ENCODE measurements around the gene PRKCE. TPM values are rescaled to one million over a fixed set of nuclear protein-coding genes. Genes with fewer than 3 reads are reported as not detected.

Gene PRKCE
- total and polyA plus RNA-seq, 2 experiments from 2014 or later = 13.2 to 19.2 TPM

GRCh38 chr2:46181306-46181705 is 529.8 kb downstream of the PRKCE start:
- Histone ChIP-seq H3K4me1 (ENCODE audit: low read depth) (no peaks in the 10 kb centered on the region), H3K9me3 (ENCODE audit: low read depth) (no peaks in the 10 kb centered on the region), H3K27ac (no peak overlapping the region), H3K36me3 (no peaks in the 10 kb centered on the region), H3K4me3 (no peak overlapping the region), H3K27me3 (no peaks in the 10 kb centered on the region)
- no peak for DNase-seq (ENCODE audit: low read depth in 1 of 2, low spot score in 1 of 2)
- TF ChIP-seq CTCF (IDR thresholded peaks at IDR 0.05; ENCODE audit: low read depth, low read length) = no peak

- Histone ChIP-seq H3K27ac (no peak overlapping the region), H3K36me3 (no peaks in the 10 kb centered on the region), H3K27me3 (no peaks in the 10 kb centered on the region), H3K4me3 (no peak overlapping the region), H3K9me3 (ENCODE audit: low read depth) (no peaks in the 10 kb centered on the region), H3K4me1 (ENCODE audit: low read depth) (no peaks in the 10 kb centered on the region)
- TF ChIP-seq CTCF (IDR thresholded peaks at IDR 0.05; ENCODE audit: low read depth, low read length) = no peak
- DNase-seq (ENCODE audit: low read depth in 1 of 2, low spot score in 1 of 2) = no peak
Observed at GRCh38 chr2:46181789-46182530, 530.5 kb downstream of the PRKCE start.

GRCh38 chr2:46183426-46183825 is 532.0 kb downstream of the PRKCE start:
- no peak overlapping the region for H3K27ac ChIP-seq
- no peaks in the 10 kb centered on the region for H3K4me1 ChIP-seq (ENCODE audit: low read depth)
- TF ChIP-seq CTCF (IDR thresholded peaks at IDR 0.05; ENCODE audit: low read depth, low read length) = no peak
- no peaks in the 10 kb centered on the region for H3K36me3 ChIP-seq
- no peaks in the 10 kb centered on the region for H3K9me3 ChIP-seq (ENCODE audit: low read depth)
- H3K4me3 ChIP-seq = no peak overlapping the region
- DNase-seq (ENCODE audit: low read depth in 1 of 2, low spot score in 1 of 2) = no peak
- no peaks in the 10 kb centered on the region for H3K27me3 ChIP-seq

- Histone ChIP-seq H3K4me1 (ENCODE audit: low read depth) (no peaks in the 10 kb centered on the region), H3K27ac (no peak overlapping the region), H3K36me3 (no peaks in the 10 kb centered on the region), H3K27me3 (no peaks in the 10 kb centered on the region), H3K9me3 (ENCODE audit: low read depth) (no peaks in the 10 kb centered on the region), H3K4me3 (no peak overlapping the region)
- TF ChIP-seq CTCF (IDR thresholded peaks at IDR 0.05; ENCODE audit: low read depth, low read length) = peak; percentile 10
- DNase-seq (ENCODE audit: low read depth in 1 of 2, low spot score in 1 of 2) = no peak
Observed at GRCh38 chr2:46184794-46185583, 533.5 kb downstream of the PRKCE start.

GRCh38 chr2:46187112-46187618 is 535.7 kb downstream of the PRKCE start:
- H3K4me1 ChIP-seq (ENCODE audit: low read depth) = no peaks in the 10 kb centered on the region
- no peaks in the 10 kb centered on the region for H3K9me3 ChIP-seq (ENCODE audit: low read depth)
- H3K36me3 ChIP-seq = no peaks in the 10 kb centered on the region
- no peak overlapping the region for H3K4me3 ChIP-seq
- no peaks in the 10 kb centered on the region for H3K27me3 ChIP-seq
- DNase-seq (ENCODE audit: low read depth in 1 of 2, low spot score in 1 of 2) = peak in 1 of 2 donors; percentile 78
- H3K27ac ChIP-seq = no peak overlapping the region
- no peak for TF ChIP-seq CTCF (IDR thresholded peaks at IDR 0.05; ENCODE audit: low read depth, low read length)
